Panc1 (cell line): Measurements from ENCODE around the gene LHX2.

Source experiments
- POLR2AphosphoS5 ChIP-seq: IDR thresholded peaks from 2 replicates; pipeline ENCODE4 v1.6.1; 2012; ENCODE audit warnings: mild to moderate bottlenecking, low read depth, low read length, moderate library complexity
- TF ChIP-seq, protein P1 (sequence below): fragments of 450-650 bp; IDR thresholded peaks from 2 replicates; pipeline ENCODE4 v1.5.1; 2017; ENCODE audit warnings: mild to moderate bottlenecking

DNA sequence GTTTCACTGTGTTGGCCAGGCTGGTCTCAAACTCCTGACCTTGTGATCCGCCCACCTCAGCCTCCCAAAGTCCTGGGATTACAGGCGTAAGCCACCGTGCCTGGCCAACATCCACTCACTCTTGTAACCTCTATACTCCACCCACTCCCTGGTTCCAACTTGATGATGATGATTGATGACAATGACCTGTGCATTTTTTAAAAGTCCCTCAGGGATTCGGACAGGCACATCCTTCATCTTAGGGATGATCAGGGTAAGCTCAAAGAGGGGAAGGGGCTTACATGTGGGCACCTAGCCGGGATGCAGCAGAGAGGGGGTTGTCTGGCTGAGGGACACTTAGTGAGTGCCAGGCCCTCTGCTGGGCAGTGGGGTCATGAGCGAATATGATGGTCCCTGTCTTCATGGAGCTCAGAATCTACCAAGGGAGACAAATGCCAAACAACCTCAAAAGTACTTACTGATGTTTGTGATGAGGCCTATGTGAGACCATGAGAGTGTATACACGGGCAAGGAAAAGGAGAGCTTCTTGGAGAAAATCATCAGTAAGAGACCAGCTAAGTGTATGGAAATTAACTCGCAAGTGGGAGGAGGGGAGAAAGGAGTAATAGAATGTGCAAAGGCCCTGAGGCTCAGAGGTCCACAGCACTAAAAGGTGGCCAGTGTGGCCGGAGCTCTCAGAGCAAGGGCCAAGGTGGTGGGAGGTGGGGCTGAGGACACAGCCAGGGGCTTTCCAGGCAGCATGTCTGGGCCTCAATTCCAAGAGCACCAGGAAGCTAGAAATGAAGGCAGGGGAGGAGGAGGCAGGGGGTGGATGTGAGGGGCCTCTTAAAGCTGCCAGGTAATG is 27.4 kb downstream of the LHX2 start:
- TF ChIP-seq, protein P1, sequence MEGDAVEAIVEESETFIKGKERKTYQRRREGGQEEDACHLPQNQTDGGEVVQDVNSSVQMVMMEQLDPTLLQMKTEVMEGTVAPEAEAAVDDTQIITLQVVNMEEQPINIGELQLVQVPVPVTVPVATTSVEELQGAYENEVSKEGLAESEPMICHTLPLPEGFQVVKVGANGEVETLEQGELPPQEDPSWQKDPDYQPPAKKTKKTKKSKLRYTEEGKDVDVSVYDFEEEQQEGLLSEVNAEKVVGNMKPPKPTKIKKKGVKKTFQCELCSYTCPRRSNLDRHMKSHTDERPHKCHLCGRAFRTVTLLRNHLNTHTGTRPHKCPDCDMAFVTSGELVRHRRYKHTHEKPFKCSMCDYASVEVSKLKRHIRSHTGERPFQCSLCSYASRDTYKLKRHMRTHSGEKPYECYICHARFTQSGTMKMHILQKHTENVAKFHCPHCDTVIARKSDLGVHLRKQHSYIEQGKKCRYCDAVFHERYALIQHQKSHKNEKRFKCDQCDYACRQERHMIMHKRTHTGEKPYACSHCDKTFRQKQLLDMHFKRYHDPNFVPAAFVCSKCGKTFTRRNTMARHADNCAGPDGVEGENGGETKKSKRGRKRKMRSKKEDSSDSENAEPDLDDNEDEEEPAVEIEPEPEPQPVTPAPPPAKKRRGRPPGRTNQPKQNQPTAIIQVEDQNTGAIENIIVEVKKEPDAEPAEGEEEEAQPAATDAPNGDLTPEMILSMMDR = peak; percentile 44
- no peak for TF ChIP-seq POLR2AphosphoS5
